Activated T-helper 2 cell treated with anti-CD3 and anti-CD28 coated beads, Interferon-gamma antibody, Interleukin-2, Interleukin-4, amounts not matched to agents 10 μg/mL and 5 μg/mL and 100 μg/mL, durations not matched to agents 14 hours and 24 hours and 36 hours (primary cell): ENCODE data around the gene DGKB. TPM values are rescaled to one million over a fixed set of nuclear protein-coding genes. Genes with fewer than 3 reads are reported as not detected.

Experiments
- DNase-seq: peaks from one replicate; pipeline ENCODE4 v3.0.0; 2021; ENCODE audit warnings: low spot score
- H3K27ac Mint-ChIP-seq: one replicate; pipeline ENCODE4 v1.8.0; 2021; ENCODE audit warnings: mixed read lengths
- H3K27me3 Mint-ChIP-seq: one replicate; pipeline ENCODE4 v1.8.0; 2021; ENCODE audit warnings: low read depth, mixed read lengths
- H3K36me3 Mint-ChIP-seq: one replicate; pipeline ENCODE4 v1.8.0; 2021; ENCODE audit warnings: low read depth, mixed read lengths
- H3K4me1 Mint-ChIP-seq: one replicate; pipeline ENCODE4 v1.8.0; 2021; ENCODE audit warnings: low read depth, mixed read lengths
- H3K4me3 Mint-ChIP-seq: one replicate; pipeline ENCODE4 v1.8.0; 2021; ENCODE audit warnings: low read depth, mild to moderate bottlenecking, moderate library complexity, mixed read lengths
- H3K9me3 Mint-ChIP-seq: one replicate; pipeline ENCODE4 v1.8.0; 2021; ENCODE audit warnings: mixed read lengths
- intact Hi-C: fragments of 100-400 bp; cut with micrococcal nuclease; formaldehyde crosslinking; loops from one replicate; pipeline ENCODE4 v1.15.1; 2023
- total RNA-seq: library from RNA; stranded (reverse); gene quantifications from 2 replicates; pipeline ENCODE4 v1.2.3, GENCODE V29; 2022

Gene DGKB
- total RNA-seq, 1 donor from 2014 or later, result not detected

DNA sequence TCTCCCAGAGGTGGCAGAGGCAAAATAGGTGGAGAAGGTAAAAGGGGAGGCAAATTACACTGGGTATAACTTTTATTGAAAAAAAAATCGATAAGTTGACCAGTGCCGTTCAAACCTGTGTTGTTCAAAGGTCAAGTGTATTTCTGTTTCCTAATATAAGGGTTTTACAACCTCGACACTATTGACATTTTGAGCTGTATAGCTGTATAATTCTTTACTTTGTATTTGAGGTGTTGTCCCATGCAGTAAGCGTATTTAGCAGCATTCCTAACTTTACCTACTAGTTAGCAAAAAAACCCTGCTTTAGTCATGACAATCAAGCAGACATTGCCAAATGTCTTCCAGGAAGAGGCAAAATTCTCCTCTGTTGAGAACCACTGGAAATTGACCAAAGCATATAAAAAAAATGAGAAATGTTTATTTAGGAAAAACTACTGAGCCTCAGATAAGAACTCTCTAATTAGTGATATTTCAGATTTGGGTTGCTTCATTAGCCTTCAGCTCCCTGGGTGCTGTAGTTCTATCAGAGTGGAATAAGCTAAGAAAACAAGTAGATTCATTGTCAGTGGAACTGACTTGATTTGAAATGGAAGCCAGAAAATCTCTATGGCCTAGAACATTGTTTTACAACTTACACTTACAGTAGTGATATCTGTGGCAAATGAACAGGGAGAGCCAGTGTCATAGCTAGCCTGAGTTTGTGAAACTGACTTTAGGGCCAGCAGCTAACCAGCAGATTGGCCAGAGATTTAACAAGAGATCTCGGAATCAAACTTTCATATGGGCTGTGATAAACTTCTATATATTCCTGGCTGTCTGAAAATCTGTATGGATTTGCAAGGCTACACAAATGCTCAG, 331.6 kb downstream of the DGKB start:
- H3K36me3 Mint-ChIP-seq, result no peaks in the 10 kb centered on the region
- intact Hi-C loops, result no loop called here
- peaks cover 27% of the 10 kb centered on the region for H3K9me3 Mint-ChIP-seq
- no peak overlapping the region for H3K27ac Mint-ChIP-seq
- H3K4me1 Mint-ChIP-seq, result no peaks in the 10 kb centered on the region
- H3K4me3 Mint-ChIP-seq, result no peak overlapping the region
- no peak for DNase-seq
- no peaks in the 10 kb centered on the region for H3K27me3 Mint-ChIP-seq

DNA sequence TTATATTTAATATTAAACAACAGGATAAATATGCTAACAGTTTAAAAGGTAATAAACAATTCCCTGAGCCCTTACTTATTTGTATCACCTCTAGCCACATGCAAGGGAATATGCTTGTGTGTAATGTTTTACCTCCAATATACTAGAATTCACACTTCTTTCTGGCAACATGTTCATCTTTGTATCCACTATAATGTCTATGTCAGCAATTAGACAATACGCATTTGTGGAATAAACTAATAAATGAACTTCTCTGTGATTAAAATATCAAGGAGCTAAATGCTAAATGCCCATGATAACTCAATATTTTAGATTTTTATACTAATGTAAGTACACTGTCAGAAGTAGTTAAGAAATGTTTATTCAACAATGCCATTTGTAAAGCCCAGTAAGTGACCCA, 350.5 kb downstream of the DGKB start:
- no peaks in the 10 kb centered on the region for H3K36me3 Mint-ChIP-seq
- no peaks in the 10 kb centered on the region for H3K27me3 Mint-ChIP-seq
- intact Hi-C loops, result no loop called here
- no peaks in the 10 kb centered on the region for H3K4me1 Mint-ChIP-seq
- no peak for DNase-seq
- no peaks in the 10 kb centered on the region for H3K9me3 Mint-ChIP-seq
- H3K27ac Mint-ChIP-seq, result no peak overlapping the region
- H3K4me3 Mint-ChIP-seq, result no peak overlapping the region

DNA sequence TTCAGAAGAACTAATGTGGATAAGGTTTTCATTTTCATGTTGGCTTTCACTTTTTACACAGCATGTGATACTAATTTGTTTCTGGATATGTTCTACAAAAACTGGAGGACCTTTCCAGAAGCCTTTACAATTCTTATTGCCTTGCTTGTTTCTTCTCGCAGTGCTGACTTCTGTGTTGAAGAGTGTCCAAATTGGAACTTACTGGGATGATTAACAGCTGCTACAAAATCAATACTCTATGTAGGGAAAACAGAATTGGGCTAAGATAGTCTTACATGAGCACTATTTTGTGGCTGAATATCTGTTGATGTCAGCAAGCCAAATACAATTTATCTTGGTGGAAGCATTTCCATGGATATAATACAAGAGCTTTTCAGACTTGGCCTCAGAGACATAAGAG, 351.2 kb downstream of the DGKB start:
- no peak for DNase-seq
- intact Hi-C loops, result no loop called here
- Mint-ChIP-seq H3K27me3 (no peaks in the 10 kb centered on the region), H3K4me1 (no peaks in the 10 kb centered on the region), H3K36me3 (no peaks in the 10 kb centered on the region), H3K4me3 (no peak overlapping the region), H3K27ac (no peak overlapping the region), H3K9me3 (no peaks in the 10 kb centered on the region)

DNA sequence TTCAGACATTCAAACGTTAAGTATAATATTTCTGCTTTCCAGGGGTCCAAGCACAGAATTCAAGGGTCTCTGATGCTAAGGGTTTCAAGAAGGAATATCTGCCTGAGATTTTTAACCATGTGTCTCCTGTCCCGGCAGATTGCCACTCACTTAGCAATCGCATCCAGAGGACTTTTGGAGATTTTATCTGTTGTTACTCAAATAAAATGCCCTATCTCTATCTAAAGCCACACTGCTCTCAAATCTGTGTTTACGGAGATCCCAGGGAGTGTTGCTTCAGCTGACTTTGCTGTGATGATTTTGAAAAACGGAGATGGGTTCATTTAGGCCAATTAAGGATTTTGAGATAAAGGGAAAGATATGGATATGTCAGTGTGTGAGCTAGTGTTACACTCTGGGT, 359.9 kb downstream of the DGKB start:
- intact Hi-C loops, result no loop called here
- Mint-ChIP-seq H3K27me3 (no peaks in the 10 kb centered on the region), H3K4me3 (no peak overlapping the region), H3K4me1 (no peaks in the 10 kb centered on the region), H3K36me3 (no peaks in the 10 kb centered on the region), H3K9me3 (peaks cover 13% of the 10 kb centered on the region), H3K27ac (no peak overlapping the region)
- no peak for DNase-seq

DNA sequence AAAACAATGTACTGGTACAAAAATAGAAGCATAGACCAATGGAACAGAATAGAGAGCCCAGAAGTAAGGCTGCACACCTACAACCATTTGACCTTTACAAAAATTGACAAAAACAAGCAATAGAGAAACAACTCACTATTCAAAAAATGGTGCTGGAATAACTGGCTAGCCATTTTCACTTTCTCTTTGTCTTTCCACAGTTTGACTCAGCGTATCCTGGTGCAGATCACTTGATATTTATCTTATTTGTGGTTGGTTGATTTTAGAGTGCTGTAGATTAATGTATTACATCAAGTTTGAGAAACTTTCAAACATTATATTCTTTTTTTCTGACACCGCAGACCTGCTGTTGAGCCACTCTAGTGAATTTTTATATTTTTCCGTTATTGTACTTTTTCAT, 381.4 kb downstream of the DGKB start:
- Mint-ChIP-seq H3K27ac (no peak overlapping the region), H3K4me3 (no peak overlapping the region), H3K9me3 (peaks cover 16% of the 10 kb centered on the region), H3K27me3 (no peaks in the 10 kb centered on the region), H3K36me3 (no peaks in the 10 kb centered on the region), H3K4me1 (no peaks in the 10 kb centered on the region)
- intact Hi-C loops, result no loop called here
- no peak for DNase-seq

DNA sequence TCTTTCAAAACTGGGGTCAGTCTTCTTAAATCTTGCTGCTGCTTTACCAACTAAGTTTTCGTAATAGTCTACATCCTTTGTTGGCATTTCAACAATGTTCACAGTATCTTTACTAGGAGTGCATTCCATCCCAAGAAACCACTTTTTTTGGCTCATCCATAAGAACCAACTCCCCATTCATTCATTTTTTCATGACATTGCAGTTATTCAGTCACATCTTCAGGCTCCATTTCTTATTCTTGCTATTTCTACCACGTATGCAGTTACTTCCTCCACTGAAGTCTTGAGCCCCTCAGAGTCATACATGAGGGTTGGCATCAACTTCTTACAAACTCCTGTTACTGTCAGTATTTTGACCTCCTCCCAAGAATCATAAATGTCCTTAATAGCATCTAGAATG, 392.3 kb downstream of the DGKB start:
- Mint-ChIP-seq H3K4me3 (no peak overlapping the region), H3K9me3 (peaks cover 42% of the 10 kb centered on the region), H3K27ac (no peak overlapping the region), H3K4me1 (no peaks in the 10 kb centered on the region), H3K27me3 (no peaks in the 10 kb centered on the region), H3K36me3 (no peaks in the 10 kb centered on the region)
- intact Hi-C loops, result no loop called here
- DNase-seq, result no peak

DNA sequence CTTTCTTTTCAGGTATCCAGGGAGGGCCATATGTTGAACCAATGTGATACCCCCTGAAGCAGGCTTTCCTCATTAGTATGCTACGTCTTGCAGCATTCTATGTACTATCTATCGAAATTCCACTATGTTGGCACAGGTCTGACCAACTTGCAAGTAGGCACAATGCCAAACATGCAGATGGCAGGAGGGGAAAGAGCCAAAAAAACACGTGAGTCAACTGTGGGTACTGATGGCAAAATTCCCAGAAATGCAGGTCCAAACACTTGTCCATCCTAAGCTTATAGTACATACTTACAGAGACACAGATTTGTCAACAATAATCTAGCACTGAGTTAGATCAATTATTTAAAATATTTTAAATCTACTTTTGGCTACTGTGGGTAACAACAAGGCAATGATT, 394.9 kb downstream of the DGKB start:
- H3K36me3 Mint-ChIP-seq, result no peaks in the 10 kb centered on the region
- no peak overlapping the region for H3K4me3 Mint-ChIP-seq
- DNase-seq, result no peak
- H3K27ac Mint-ChIP-seq, result no peak overlapping the region
- intact Hi-C loops, result no loop called here
- H3K9me3 Mint-ChIP-seq, result peaks cover 49% of the 10 kb centered on the region
- H3K27me3 Mint-ChIP-seq, result no peaks in the 10 kb centered on the region
- H3K4me1 Mint-ChIP-seq, result no peaks in the 10 kb centered on the region

DNA sequence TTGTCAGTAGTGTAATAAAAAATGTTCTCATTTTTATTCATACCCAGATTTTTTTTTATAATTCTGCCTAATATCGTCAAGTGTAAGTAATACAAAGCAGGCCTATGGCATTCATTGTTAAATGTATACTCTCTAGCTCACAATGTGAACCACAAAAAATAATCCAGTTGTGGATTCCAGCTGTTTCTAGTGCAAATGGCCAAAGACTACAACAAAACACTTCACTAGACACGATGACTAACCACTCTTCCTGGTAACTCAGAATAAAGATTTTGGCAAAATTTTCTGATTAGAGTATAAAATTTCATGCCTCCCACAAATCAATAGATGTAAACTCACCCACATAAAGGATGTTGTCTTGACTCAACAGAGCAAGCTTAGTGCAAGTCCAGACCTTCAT, 396.6 kb downstream of the DGKB start:
- no peaks in the 10 kb centered on the region for H3K4me1 Mint-ChIP-seq
- peaks cover 62% of the 10 kb centered on the region for H3K9me3 Mint-ChIP-seq
- no peaks in the 10 kb centered on the region for H3K36me3 Mint-ChIP-seq
- DNase-seq, result no peak
- H3K4me3 Mint-ChIP-seq, result no peak overlapping the region
- H3K27me3 Mint-ChIP-seq, result no peaks in the 10 kb centered on the region
- no peak overlapping the region for H3K27ac Mint-ChIP-seq
- intact Hi-C loops, result no loop called here

DNA sequence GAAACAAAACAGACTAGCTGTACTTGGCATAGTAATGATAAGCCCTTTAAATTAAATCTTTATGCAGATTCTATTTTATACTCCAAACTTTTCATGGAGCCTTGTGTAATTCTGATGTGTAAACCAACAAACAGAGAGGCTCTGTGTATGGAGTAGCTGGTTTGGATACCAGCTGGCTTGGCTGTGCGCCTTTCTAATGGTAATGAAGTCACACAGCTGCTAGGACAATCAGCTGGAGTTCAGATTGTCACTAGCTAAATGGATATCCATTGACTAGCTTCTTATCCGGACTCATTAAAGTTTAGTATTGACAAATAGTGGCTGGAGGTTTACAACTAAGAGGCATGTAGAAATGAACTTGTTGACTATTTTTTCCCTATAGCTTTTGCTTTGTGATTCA, 398.4 kb downstream of the DGKB start:
- Mint-ChIP-seq H3K27ac (no peak overlapping the region), H3K9me3 (peaks cover 44% of the 10 kb centered on the region), H3K4me3 (no peak overlapping the region), H3K27me3 (no peaks in the 10 kb centered on the region), H3K4me1 (no peaks in the 10 kb centered on the region), H3K36me3 (no peaks in the 10 kb centered on the region)
- no peak for DNase-seq
- intact Hi-C loops, result no loop called here

DNA sequence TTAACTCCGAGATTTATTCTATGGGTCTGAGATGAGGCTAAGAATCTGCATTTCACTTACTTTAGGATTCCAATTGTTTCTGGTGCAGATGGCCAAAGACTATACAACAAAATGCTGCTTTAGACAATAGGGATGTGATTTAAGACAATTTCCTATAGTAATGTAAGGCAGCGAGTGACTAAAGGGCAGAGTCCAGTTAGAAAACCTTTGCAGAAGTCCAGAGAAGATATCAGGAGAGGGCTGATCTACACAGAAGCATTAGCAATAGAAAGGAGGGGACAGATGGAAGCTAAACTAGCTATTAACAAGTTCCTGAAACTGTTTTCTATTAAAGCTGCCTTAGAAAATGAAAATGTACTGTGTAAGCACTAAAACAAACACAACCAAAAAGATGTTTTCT, 398.9 kb downstream of the DGKB start:
- Mint-ChIP-seq H3K27me3 (no peaks in the 10 kb centered on the region), H3K4me3 (no peak overlapping the region), H3K27ac (no peak overlapping the region), H3K4me1 (no peaks in the 10 kb centered on the region), H3K36me3 (no peaks in the 10 kb centered on the region), H3K9me3 (peaks cover 42% of the 10 kb centered on the region)
- intact Hi-C loops, result no loop called here
- no peak for DNase-seq

DNA sequence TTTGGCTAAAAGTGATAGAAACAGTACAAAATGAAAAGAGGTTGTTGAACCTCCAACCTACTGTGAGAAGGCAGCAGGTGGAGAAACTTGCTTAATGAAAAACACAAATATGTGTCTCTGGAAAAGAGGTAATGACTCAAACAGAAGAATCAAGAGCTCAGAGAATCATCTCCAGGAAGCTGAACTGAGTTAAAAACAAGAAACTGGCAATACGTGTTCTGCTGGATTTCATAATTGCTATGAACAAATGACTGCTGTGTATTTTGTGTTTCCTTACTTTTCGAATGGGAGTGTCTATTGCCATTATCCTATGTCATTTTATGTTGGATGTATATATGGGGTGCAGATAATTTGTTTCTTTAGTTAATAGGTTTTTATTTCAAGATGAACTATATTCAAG, 401.1 kb downstream of the DGKB start:
- no peaks in the 10 kb centered on the region for H3K4me1 Mint-ChIP-seq

DNA sequence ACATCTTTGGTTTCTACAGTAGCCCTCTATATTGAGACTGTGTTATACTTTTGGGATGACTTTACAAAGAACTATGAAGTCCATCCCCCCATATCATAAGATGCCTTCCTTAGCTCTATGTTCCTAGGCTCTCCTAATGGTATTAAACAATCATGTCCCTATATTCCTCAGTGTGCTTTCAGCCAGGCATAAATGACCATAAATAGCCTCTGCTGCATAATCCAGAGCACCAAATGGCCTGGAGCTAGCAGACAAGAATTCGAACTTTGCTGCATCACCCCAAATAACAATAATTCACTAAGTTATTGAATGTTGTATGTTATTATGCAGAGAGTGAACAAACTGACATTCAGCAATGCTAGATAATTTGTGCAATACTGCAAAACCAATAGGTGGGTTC, 405.2 kb downstream of the DGKB start:
- DNase-seq, result no peak
- Mint-ChIP-seq H3K36me3 (no peaks in the 10 kb centered on the region), H3K4me1 (no peaks in the 10 kb centered on the region), H3K27ac (no peak overlapping the region), H3K9me3 (peaks cover 15% of the 10 kb centered on the region), H3K4me3 (no peak overlapping the region), H3K27me3 (no peaks in the 10 kb centered on the region)
- intact Hi-C loops, result loop anchor here (10.0 kb wide), 1 partner anchor 737 kb away; no protein-coding TSS in a partner anchor

More for the DNA sequence above, 401.1 kb downstream of the DGKB start:
- Mint-ChIP-seq H3K4me3 (no peak overlapping the region), H3K27me3 (no peaks in the 10 kb centered on the region), H3K9me3 (peaks cover 32% of the 10 kb centered on the region), H3K27ac (no peak overlapping the region), H3K36me3 (no peaks in the 10 kb centered on the region)
- no peak for DNase-seq
- intact Hi-C loops, result no loop called here

DNA sequence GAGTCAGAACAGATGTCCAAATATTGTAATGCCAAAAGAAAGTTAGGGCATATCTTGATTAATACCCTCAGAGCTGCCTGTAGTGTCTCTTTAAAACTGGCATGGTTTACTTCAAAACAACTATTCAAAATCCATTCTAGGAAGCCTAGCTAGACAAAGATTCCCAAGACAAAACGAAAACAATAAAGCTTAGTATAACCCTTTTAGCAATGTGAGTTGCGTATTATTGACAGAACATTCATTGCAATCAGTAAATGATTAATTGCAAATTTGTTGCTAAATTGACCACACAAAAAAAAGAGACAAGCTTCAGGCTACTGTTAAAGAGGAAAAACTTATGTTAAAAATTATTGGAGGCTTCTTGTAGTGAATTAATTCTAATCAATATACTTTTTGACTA, 406.9 kb downstream of the DGKB start:
- DNase-seq, result no peak
- Mint-ChIP-seq H3K36me3 (no peaks in the 10 kb centered on the region), H3K4me1 (no peaks in the 10 kb centered on the region), H3K9me3 (no peaks in the 10 kb centered on the region), H3K4me3 (no peak overlapping the region), H3K27ac (no peak overlapping the region), H3K27me3 (no peaks in the 10 kb centered on the region)
- intact Hi-C loops, result loop anchor here (10.0 kb wide), 1 partner anchor 739 kb away; no protein-coding TSS in a partner anchor
